Measurements from ENCODE around the gene AFP.

The AFP gene

DNA sequence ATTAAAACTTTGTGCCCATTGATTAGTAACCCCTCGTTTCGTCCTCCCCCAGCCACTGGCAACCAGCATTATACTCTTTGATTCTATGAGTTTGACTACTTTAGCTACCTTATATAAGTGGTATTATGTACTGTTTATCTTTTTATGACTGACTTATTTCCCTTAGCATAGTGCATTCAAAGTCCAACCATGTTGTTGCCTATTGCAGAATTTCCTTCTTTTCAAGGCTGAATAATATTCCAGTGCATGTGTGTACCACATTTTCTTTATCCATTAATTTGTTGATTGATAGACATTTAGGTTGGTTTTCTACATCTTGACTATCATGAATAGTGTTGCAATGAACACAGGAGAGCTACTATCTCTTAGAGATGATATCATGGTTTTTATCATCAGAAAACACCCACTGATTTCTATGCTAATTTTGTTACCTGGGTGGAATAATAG, 28.8 kb upstream of the AFP start:
- no peak for DNase-seq (ENCODE audit: low spot score)
- no peak overlapping the region for H3K27ac ChIP-seq
- ChIA-PET POLR2A (ENCODE audit: low non-redundant PET) (no interaction called here), CTCF (no interaction called here)
- TF ChIP-seq, protein P1, sequence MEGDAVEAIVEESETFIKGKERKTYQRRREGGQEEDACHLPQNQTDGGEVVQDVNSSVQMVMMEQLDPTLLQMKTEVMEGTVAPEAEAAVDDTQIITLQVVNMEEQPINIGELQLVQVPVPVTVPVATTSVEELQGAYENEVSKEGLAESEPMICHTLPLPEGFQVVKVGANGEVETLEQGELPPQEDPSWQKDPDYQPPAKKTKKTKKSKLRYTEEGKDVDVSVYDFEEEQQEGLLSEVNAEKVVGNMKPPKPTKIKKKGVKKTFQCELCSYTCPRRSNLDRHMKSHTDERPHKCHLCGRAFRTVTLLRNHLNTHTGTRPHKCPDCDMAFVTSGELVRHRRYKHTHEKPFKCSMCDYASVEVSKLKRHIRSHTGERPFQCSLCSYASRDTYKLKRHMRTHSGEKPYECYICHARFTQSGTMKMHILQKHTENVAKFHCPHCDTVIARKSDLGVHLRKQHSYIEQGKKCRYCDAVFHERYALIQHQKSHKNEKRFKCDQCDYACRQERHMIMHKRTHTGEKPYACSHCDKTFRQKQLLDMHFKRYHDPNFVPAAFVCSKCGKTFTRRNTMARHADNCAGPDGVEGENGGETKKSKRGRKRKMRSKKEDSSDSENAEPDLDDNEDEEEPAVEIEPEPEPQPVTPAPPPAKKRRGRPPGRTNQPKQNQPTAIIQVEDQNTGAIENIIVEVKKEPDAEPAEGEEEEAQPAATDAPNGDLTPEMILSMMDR (conservative IDR thresholded peaks at IDR 0.05; ENCODE audit: low read depth) = no peak

DNA sequence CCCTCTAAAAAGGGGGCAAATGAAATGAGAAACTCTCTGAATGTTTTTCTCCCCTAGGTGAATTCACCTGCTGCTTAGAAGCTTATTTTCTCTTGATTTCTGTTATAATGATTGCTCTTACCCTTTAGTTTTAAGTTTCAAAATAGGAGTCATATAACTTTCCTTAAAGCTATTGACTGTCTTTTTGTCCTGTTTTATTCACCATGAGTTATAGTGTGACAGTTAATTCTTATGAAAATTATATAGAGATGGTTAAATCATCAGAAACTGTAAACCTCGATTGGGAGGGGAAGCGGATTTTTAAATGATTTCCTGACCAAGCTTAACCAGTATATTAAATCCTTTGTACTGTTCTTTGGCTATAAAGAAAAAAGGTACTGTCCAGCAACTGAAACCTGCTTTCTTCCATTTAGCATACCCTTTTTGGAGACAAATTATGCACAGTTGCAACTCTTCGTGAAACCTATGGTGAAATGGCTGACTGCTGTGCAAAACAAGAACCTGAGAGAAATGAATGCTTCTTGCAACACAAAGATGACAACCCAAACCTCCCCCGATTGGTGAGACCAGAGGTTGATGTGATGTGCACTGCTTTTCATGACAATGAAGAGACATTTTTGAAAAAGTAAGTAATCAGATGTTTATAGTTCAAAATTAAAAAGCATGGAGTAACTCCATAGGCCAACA, 27.7 kb upstream of the AFP start:
- TF ChIP-seq, protein P1 (conservative IDR thresholded peaks at IDR 0.05; ENCODE audit: low read depth) = no peak
- ChIA-PET POLR2A (ENCODE audit: low non-redundant PET) (no interaction called here), CTCF (no interaction called here)
- no peak overlapping the region for H3K27ac ChIP-seq
- DNase-seq (ENCODE audit: low spot score) = no peak

DNA sequence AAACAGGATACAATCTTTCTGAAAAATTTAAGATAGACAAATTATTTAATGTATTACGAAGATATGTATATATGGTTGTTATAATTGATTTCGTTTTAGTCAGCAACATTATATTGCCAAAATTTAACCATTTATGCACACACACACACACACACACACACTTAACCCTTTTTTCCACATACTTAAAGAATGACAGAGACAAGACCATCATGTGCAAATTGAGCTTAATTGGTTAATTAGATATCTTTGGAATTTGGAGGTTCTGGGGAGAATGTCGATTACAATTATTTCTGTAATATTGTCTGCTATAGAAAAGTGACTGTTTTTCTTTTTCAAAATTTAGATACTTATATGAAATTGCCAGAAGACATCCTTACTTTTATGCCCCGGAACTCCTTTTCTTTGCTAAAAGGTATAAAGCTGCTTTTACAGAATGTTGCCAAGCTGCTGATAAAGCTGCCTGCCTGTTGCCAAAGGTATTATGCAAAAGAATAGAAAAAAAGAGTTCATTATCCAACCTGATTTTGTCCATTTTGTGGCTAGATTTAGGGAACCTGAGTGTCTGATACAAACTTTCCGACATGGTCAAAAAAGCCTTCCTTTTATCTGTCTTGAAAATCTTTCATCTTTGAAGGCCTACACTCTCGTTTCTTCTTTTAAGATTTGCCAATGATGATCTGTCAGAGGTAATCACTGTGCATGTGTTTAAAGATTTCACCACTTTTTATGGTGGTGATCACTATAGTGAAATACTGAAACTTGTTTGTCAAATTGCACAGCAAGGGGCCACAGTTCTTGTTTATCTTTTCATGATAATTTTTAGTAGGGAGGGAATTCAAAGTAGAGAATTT, 26.8 kb upstream of the AFP start:
- no peak overlapping the region for H3K27ac ChIP-seq
- DNase-seq (ENCODE audit: low spot score) = no peak
- CTCF ChIA-PET = no interaction called here
- POLR2A ChIA-PET (ENCODE audit: low non-redundant PET) = no interaction called here
- TF ChIP-seq, protein P1 (conservative IDR thresholded peaks at IDR 0.05; ENCODE audit: low read depth) = no peak

DNA sequence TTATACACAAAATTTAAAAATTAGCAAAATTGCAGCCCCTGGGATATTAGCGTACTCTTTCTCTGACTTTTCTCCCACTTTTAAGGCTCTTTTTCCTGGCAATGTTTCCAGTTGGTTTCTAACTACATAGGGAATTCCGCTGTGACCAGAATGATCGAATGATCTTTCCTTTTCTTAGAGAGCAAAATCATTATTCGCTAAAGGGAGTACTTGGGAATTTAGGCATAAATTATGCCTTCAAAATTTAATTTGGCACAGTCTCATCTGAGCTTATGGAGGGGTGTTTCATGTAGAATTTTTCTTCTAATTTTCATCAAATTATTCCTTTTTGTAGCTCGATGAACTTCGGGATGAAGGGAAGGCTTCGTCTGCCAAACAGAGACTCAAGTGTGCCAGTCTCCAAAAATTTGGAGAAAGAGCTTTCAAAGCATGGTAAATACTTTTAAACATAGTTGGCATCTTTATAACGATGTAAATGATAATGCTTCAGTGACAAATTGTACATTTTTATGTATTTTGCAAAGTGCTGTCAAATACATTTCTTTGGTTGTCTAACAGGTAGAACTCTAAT, 26.0 kb upstream of the AFP start:
- TF ChIP-seq, protein P1 (conservative IDR thresholded peaks at IDR 0.05; ENCODE audit: low read depth) = no peak
- DNase-seq (ENCODE audit: low spot score) = no peak
- ChIA-PET POLR2A (ENCODE audit: low non-redundant PET) (no interaction called here), CTCF (no interaction called here)
- no peak overlapping the region for H3K27ac ChIP-seq

DNA sequence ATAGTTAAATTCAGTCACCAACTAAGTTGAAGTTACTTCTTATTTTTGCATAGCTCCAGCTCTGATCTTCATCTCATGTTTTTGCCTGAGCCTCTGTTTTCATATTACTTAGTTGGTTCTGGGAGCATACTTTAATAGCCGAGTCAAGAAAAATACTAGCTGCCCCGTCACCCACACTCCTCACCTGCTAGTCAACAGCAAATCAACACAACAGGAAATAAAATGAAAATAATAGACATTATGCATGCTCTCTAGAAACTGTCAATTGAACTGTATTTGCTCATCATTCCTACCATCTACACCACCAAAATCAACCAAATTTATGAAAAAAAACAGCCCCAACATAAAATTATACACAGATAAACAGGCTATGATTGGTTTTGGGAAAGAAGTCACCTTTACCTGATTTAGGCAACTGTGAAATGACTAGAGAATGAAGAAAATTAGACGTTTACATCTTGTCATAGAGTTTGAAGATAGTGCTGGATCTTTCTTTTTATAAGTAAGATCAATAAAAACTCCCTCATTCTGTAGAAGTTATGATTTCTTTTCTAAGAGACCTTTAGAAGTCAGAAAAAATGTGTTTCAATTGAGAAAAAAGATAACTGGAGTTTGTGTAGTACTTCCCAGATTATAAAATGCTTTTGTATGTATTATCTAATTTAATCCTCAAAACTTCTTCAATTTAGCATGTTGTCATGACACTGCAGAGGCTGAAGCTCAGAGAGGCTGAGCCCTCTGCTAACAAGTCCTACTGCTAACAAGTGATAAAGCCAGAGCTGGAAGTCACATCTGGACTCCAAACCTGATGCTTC, 24.9 kb upstream of the AFP start:
- TF ChIP-seq, protein P1 (conservative IDR thresholded peaks at IDR 0.05; ENCODE audit: low read depth) = no peak
- POLR2A ChIA-PET (ENCODE audit: low non-redundant PET) = no interaction called here
- DNase-seq (ENCODE audit: low spot score) = no peak
- CTCF ChIA-PET = no interaction called here
- no peak overlapping the region for H3K27ac ChIP-seq

Data from RWPE1 (cell line).